Measurements from ENCODE around the gene MYBPC2.

MYBPC2 gene

DNA sequence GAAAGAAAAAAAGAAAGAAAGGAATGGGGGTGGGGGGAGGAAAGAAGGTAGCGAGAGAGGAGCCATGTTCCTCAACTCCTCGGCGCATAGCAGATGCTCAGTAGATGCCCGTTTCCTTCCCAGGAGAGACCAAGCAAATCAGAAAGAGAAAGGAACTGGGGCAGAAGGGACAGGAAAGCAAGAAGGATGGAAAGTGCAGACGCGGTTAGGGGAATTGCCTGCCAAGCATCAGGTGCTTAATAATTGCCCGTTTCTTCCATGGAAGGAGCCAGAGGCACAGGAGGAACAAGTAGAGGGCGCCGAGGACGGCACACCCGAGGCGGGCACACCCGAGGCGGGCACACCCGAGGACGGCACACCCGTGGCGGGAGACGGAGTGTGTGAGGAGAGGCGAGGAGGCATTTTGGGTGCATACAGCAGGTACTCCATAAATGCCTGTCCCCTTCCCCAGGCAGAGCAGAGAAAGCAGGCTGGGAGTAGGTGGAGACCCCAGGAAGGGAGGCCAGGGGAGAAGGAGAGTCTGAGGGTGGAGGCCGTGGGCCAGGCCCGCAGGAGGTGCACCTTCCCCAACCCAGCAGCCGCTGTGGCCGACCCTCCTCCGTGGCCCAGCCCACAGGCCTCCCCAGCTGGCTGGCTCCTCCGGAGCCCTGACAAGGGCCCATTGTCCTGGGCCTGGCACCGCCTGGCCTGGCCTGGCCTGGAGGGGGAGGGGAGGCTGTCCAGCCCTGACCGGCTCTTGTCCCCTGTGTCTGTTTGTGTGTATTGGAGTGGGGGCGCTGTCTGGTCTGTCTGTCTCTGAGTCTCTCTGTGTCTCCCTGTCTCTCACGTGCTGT, 63.7 kb downstream of the MYBPC2 start:
- TF ChIP-seq, protein P1, sequence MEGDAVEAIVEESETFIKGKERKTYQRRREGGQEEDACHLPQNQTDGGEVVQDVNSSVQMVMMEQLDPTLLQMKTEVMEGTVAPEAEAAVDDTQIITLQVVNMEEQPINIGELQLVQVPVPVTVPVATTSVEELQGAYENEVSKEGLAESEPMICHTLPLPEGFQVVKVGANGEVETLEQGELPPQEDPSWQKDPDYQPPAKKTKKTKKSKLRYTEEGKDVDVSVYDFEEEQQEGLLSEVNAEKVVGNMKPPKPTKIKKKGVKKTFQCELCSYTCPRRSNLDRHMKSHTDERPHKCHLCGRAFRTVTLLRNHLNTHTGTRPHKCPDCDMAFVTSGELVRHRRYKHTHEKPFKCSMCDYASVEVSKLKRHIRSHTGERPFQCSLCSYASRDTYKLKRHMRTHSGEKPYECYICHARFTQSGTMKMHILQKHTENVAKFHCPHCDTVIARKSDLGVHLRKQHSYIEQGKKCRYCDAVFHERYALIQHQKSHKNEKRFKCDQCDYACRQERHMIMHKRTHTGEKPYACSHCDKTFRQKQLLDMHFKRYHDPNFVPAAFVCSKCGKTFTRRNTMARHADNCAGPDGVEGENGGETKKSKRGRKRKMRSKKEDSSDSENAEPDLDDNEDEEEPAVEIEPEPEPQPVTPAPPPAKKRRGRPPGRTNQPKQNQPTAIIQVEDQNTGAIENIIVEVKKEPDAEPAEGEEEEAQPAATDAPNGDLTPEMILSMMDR (conservative IDR thresholded peaks at IDR 0.05; ENCODE audit: low read depth), result no peak
- POLR2A ChIA-PET (ENCODE audit: low non-redundant PET), result no interaction called here
- CTCF ChIA-PET, result interaction anchor here (0.6 kb wide), 2 partner anchors 228 to 950 kb away, joined by 3 to 6 read pairs; no protein-coding TSS in a partner anchor
- no peak for DNase-seq (ENCODE audit: low spot score)
- H3K27ac ChIP-seq, result no peak overlapping the region

DNA sequence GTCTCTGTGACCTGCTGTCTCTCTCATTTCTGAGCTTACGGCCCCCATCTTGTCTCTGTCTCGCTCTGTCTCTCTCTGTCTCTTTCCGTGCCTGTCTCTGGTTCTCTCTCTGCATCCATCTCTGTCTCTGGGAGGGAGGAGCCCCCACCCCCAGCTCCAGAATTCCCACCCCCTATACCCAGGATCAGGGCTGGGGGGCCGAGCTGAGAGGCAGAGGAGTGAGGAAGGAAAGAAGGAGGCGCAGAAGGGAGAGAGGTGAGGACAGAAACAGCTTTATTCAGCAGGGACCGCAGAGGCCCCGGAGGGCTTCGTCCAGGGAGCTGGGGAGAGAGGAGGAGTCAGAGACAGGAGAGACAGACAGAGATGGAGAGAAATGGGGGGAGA, 64.3 kb downstream of the MYBPC2 start:
- ChIA-PET CTCF (interaction anchor here (0.6 kb wide), 2 partner anchors 228 to 950 kb away, joined by 3 to 6 read pairs; no protein-coding TSS in a partner anchor), POLR2A (ENCODE audit: low non-redundant PET) (no interaction called here)
- TF ChIP-seq, protein P1 (conservative IDR thresholded peaks at IDR 0.05; ENCODE audit: low read depth), result no peak
- no peak overlapping the region for H3K27ac ChIP-seq
- DNase-seq (ENCODE audit: low spot score), result no peak

DNA sequence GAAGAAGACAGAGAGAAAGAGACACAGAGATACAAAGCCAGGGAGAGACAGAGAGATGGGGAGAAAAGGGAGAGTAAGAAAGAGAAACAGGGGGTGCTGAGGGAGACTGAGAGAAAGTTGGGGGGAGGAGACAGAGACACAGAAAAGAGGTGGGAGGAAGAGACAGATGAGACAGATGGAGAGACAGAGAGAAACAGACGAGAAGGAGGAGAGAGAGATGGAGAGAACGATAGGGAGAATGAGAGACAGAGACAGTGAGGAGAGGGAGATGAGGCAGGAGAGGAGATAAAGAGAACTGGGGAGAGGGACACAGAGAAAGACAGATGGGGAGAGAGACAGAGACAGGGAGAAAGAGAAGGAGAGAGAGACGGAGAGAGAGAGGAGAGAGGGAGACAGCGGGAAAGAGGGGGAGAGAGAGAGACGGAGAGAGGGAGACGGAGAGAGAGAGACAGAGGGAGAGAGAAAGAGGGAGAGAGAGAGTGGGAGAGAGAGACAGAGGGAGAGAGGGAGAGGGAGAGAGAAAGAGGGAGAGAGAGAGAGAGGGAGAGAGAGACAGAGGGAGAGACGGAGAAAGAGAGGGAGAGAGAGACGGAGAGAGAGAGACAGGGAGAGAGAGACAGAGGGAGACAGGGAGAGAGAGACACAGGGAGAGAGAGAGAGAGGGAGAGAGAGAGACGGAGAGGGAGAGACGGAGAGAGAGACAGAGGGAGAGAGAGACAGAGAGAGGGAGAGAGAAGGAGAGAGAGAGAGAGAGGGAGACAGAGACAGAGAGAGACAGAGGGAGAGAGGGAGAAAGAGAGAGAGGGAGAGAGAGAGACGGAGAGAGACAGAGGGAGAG, 65.7 kb downstream of the MYBPC2 start:
- POLR2A ChIA-PET (ENCODE audit: low non-redundant PET), result no interaction called here
- CTCF ChIA-PET, result no interaction called here
- H3K27ac ChIP-seq, result no peak overlapping the region
- no peak for DNase-seq (ENCODE audit: low spot score)
- TF ChIP-seq, protein P1 (conservative IDR thresholded peaks at IDR 0.05; ENCODE audit: low read depth), result no peak

DNA sequence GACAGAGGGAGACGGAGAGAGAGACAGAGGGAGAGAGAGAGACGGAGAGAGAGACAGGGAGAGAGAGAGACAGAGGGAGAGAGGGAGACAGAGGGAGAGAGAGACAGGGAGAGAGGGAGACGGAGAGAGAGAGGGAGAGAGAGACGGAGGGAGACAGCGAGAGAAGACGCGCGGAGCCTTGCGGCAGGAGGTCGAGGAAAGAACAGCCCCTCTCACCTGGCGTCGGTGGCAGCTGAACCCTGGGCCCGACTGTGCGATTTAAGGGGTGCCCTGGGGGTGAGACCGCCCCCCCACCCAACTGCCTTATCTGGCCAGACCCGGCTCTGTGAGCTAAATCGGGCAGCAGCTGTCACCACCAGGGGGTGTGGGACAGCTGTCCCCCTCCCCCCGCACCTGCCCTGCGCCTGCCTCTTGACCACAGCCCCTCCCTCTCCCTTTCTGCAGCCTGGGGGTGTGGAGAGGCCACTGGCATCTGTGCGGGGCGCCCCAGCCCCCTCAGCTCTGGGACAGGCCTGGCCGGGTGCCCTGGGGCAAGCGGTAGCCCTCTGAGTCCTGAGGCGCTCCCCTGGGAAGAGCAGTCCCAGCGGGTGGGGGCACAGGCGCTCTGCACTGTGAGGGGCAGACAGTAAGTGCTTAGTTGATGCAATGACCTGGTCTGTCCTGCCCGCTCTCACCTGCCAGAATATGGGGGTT, 67.5 kb downstream of the MYBPC2 start:
- CTCF ChIA-PET, result no interaction called here
- H3K27ac ChIP-seq, result no peak overlapping the region
- POLR2A ChIA-PET (ENCODE audit: low non-redundant PET), result no interaction called here
- TF ChIP-seq, protein P1 (conservative IDR thresholded peaks at IDR 0.05; ENCODE audit: low read depth), result no peak
- DNase-seq (ENCODE audit: low spot score), result no peak

- DNase-seq (ENCODE audit: low spot score), result no peak
- POLR2A ChIA-PET (ENCODE audit: low non-redundant PET), result no interaction called here
Observed at GRCh38 chr19:50500753-50501151, 68.1 kb downstream of the MYBPC2 start.

More at GRCh38 chr19:50500753-50501151, 68.1 kb downstream of the MYBPC2 start:
- TF ChIP-seq, protein P1 (conservative IDR thresholded peaks at IDR 0.05; ENCODE audit: low read depth), result no peak
- H3K27ac ChIP-seq, result no peak overlapping the region
- CTCF ChIA-PET, result no interaction called here
